Keratinocyte (primary cell): ENCODE measurements around the gene KCNN3. TPM values are rescaled to one million over a fixed set of nuclear protein-coding genes. Genes with fewer than 3 reads are reported as not detected.

Experiments used
- DNase-seq: peaks from one replicate; pipeline ENCODE4 v3.0.0-alpha.2; 2011; ENCODE audit warnings: low read depth, missing footprints, low spot score
- FAIRE-seq: peaks from 2 replicates; lab custom pipeline; 2011; peaks lifted over from hg19 to GRCh38; lab: Jason Lieb, UNC
- H2AFZ ChIP-seq: 2 replicates; pipeline ENCODE4 v1.6.0; 2012; ENCODE audit warnings: low read length, control low read depth, inconsistent platforms; ENCODE audit not compliant: control insufficient read depth
- H3K27ac ChIP-seq: 2 replicates; pipeline ENCODE4 v1.5.1; 2011; ENCODE audit warnings: low read length; ENCODE audit not compliant: control insufficient read depth, insufficient read depth
- H3K27me3 ChIP-seq: 3 replicates; pipeline ENCODE4 v1.6.0; 2011; ENCODE audit warnings: low read length; ENCODE audit not compliant: control insufficient read depth, insufficient read depth; ENCODE audit errors: extremely low read depth
- H3K36me3 ChIP-seq, 2 experiments: 2 replicates in 1 of 2; 3 replicates in 1 of 2; pipeline ENCODE4 v1.5.1; 2011; ENCODE audit warnings: low read length in 2 of 2, mild to moderate bottlenecking in 1 of 2; ENCODE audit not compliant: control insufficient read depth in 2 of 2, insufficient read depth in 2 of 2; ENCODE audit errors: extremely low read depth in 1 of 2
- H3K4me1 ChIP-seq: 3 replicates; pipeline ENCODE4 v1.5.1; 2011; ENCODE audit warnings: low read length; ENCODE audit not compliant: control insufficient read depth, insufficient read depth; ENCODE audit errors: extremely low read depth
- H3K4me2 ChIP-seq: 3 replicates; pipeline ENCODE4 v1.6.0; 2011; ENCODE audit warnings: low read depth, low read length; ENCODE audit not compliant: control insufficient read depth, insufficient read depth; ENCODE audit errors: extremely low read depth
- H3K4me3 ChIP-seq, 3 experiments: fragments of 200-600 bp in 1 of 3; sonication (generic) in 1 of 3; 2 replicates in 2 of 3; 3 replicates in 1 of 3; pipeline ENCODE4 v1.5.1; 2011 to 2016; ENCODE audit warnings: low read length in 3 of 3, mild to moderate bottlenecking in 3 of 3, control low read depth in 2 of 3, inconsistent platforms in 1 of 3, low read depth in 1 of 3, mixed read lengths in 1 of 3, mixed run types in 1 of 3, moderate library complexity in 1 of 3; ENCODE audit not compliant: control insufficient read depth in 2 of 3, insufficient read depth in 2 of 3; ENCODE audit errors: extremely low read depth in 1 of 3
- H3K79me2 ChIP-seq: 2 replicates; pipeline ENCODE4 v1.6.0; 2012; ENCODE audit warnings: low read length; ENCODE audit not compliant: control insufficient read depth, insufficient read depth
- H3K9ac ChIP-seq: 3 replicates; pipeline ENCODE4 v1.6.0; 2011; ENCODE audit warnings: low read length; ENCODE audit not compliant: control insufficient read depth, insufficient read depth; ENCODE audit errors: extremely low read depth
- H3K9me1 ChIP-seq: 3 replicates; pipeline ENCODE4 v1.6.0; 2011; ENCODE audit warnings: low read length; ENCODE audit not compliant: control insufficient read depth, insufficient read depth; ENCODE audit errors: extremely low read depth
- H3K9me3 ChIP-seq: 2 replicates; pipeline ENCODE4 v1.5.1; 2012; ENCODE audit warnings: low read depth, low read length; ENCODE audit not compliant: control insufficient read depth
- H4K20me1 ChIP-seq: 3 replicates; pipeline ENCODE4 v1.6.0; 2011; ENCODE audit warnings: low read length; ENCODE audit not compliant: control insufficient read depth, insufficient read depth; ENCODE audit errors: extremely low read depth
- EZH2 ChIP-seq: IDR thresholded peaks from one replicate; pipeline ENCODE4 v1.6.1; 2012; ENCODE audit warnings: inconsistent platforms, mild to moderate bottlenecking, low read length, moderate library complexity
- dilution Hi-C: fragments of 300-500 bp; cut with MboI; formaldehyde crosslinking; loops from one replicate; pipeline ENCODE4 v1.7.0; 2020; ENCODE audit warnings: low sequenced_read_pairs; ENCODE audit not compliant: extremely low pct_ligation_motif_present
- polyA plus RNA-seq, 5 experiments: library from polyadenylated mRNA; depleted of rRNA in 3 of 5; stranded (reverse) in 3 of 5; stranded (forward) in 1 of 5; unstranded in 1 of 5; fragments of >200 nt; gene quantifications; 1 replicate in 1 of 5; 2 replicates in 3 of 5; 3 replicates in 1 of 5; pipeline versions ENCODE4 v1.2.1 to v1.2.3, GENCODE V29; 2011 to 2012; ENCODE audit warnings: missing spikeins in 2 of 5, low read depth in 1 of 5, low replicate concordance in 1 of 5
- TF ChIP-seq, protein P1 (sequence below), 3 experiments: IDR thresholded peaks in 1 of 3; conservative IDR thresholded peaks in 1 of 3; optimal IDR thresholded peaks in 1 of 3; 2 replicates in 2 of 3; 3 replicates in 1 of 3; pipeline versions ENCODE3 to v1.5.1; 2011; ENCODE audit warnings: low read length in 3 of 3, mild to moderate bottlenecking in 3 of 3, moderate library complexity in 2 of 3, control low read depth in 1 of 3, inconsistent platforms in 1 of 3; ENCODE audit not compliant: insufficient read depth in 2 of 3; ENCODE audit errors: extremely low read depth in 1 of 3

KCNN3 gene
- polyA plus RNA-seq, 1 donor (not counting 4 experiments of a cell fraction or from before 2014, with no cell fraction given), result 0.05 TPM

DNA sequence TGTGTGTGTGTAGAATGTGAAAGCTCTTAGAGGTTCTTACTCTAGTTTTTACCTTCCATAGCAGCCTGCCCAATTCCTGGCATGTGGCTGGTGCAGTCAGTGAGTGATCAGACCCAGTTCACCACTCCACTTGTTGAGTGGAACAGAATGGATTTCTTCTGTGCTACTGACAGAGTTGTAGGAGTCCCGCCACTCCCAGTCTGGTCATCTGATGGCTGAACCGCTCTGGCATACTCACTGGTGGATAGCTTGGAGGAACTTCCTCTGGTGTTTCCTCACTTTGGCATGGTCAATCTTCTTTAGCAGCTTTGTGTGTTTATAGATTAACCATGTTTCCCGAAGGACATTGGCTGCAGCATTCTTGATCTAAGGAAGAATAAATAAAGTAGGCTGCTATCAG lies 155.4 kb downstream of the KCNN3 start:
- Histone ChIP-seq H3K9me1 (no peaks in the 10 kb centered on the region), H2AFZ (no peak overlapping the region), H3K4me1 (peaks cover 4% of the 10 kb centered on the region), H3K27me3 (no peaks in the 10 kb centered on the region), H3K27ac (no peak overlapping the region), H3K4me2 (no peak overlapping the region), H4K20me1 (peaks cover 4% of the 10 kb centered on the region), H3K9ac (no peak overlapping the region), H3K4me3 (no peak overlapping the region), H3K9me3 (no peaks in the 10 kb centered on the region), H3K36me3 (no peaks in the 10 kb centered on the region), H3K79me2 (no peaks in the 10 kb centered on the region)
- TF ChIP-seq EZH2, result no peak
- TF ChIP-seq, protein P1, sequence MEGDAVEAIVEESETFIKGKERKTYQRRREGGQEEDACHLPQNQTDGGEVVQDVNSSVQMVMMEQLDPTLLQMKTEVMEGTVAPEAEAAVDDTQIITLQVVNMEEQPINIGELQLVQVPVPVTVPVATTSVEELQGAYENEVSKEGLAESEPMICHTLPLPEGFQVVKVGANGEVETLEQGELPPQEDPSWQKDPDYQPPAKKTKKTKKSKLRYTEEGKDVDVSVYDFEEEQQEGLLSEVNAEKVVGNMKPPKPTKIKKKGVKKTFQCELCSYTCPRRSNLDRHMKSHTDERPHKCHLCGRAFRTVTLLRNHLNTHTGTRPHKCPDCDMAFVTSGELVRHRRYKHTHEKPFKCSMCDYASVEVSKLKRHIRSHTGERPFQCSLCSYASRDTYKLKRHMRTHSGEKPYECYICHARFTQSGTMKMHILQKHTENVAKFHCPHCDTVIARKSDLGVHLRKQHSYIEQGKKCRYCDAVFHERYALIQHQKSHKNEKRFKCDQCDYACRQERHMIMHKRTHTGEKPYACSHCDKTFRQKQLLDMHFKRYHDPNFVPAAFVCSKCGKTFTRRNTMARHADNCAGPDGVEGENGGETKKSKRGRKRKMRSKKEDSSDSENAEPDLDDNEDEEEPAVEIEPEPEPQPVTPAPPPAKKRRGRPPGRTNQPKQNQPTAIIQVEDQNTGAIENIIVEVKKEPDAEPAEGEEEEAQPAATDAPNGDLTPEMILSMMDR (optimal IDR thresholded peaks at IDR 0.05 in 1 of 3, IDR thresholded peaks at IDR 0.05 in 1 of 3, conservative IDR thresholded peaks at IDR 0.05 in 1 of 3; ENCODE audit: extremely low read depth in 1 of 3, insufficient read depth in 2 of 3, low read length in 3 of 3), result no peak
- no peak for DNase-seq
- dilution Hi-C loops, result no loop called here
- FAIRE-seq, result no peak

DNA sequence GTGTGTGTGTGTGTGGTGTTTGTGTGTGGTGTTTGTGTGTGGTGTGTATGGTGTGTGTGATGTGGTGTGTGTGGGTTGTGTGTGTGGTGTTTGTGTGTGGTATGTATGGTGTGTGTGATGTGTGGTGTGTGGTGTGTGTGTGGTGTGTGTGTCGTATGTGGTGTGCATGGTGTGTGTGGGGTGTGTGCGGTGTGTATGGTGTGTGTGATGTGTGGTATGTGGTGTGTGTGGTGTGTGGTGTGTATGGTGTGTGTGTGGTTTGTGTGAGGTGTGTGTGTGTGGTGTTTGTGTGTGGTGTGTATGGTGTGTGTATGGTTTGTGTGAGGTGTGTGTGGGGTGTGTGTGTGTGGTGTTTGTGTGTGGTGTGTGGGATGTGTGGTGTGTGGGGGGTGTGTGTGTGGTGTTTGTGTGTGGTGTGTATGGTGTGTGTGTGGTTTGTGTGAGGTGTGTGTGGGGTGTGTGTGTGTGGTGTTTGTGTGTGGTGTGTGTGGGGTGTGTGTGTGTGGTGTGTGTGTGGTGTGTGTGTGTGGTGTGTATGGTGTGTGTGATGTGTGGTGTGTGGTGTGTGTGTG lies 155.9 kb downstream of the KCNN3 start:
- Histone ChIP-seq H3K36me3 (no peaks in the 10 kb centered on the region), H3K4me1 (peaks cover 4% of the 10 kb centered on the region), H2AFZ (no peak overlapping the region), H3K4me3 (no peak overlapping the region), H3K4me2 (no peak overlapping the region), H3K9ac (no peak overlapping the region), H3K79me2 (no peaks in the 10 kb centered on the region), H3K27ac (no peak overlapping the region), H3K9me1 (no peaks in the 10 kb centered on the region), H3K9me3 (no peaks in the 10 kb centered on the region), H4K20me1 (peaks cover 4% of the 10 kb centered on the region), H3K27me3 (no peaks in the 10 kb centered on the region)
- TF ChIP-seq EZH2, result no peak
- TF ChIP-seq, protein P1 (optimal IDR thresholded peaks at IDR 0.05 in 1 of 3, IDR thresholded peaks at IDR 0.05 in 1 of 3, conservative IDR thresholded peaks at IDR 0.05 in 1 of 3; ENCODE audit: extremely low read depth in 1 of 3, insufficient read depth in 2 of 3, low read length in 3 of 3), result no peak
- dilution Hi-C loops, result no loop called here
- DNase-seq (no peak), FAIRE-seq (no peak)
